HUDEP-2 (cell line): ENCODE measurements around the gene FAIM.
"Not testable (repeated sequence)": the region's sequence is repeated elsewhere in the genome, so short reads cannot be mapped to it uniquely, and the experiment has no call there.

Source experiments
- DNase-seq, 76 experiments: peaks; one replicate each; lab custom pipeline; 2025; ENCODE audit not compliant: unreplicated experiment in 76 of 76; lab: John Stamatoyannopoulos, UW

The FAIM gene

DNA sequence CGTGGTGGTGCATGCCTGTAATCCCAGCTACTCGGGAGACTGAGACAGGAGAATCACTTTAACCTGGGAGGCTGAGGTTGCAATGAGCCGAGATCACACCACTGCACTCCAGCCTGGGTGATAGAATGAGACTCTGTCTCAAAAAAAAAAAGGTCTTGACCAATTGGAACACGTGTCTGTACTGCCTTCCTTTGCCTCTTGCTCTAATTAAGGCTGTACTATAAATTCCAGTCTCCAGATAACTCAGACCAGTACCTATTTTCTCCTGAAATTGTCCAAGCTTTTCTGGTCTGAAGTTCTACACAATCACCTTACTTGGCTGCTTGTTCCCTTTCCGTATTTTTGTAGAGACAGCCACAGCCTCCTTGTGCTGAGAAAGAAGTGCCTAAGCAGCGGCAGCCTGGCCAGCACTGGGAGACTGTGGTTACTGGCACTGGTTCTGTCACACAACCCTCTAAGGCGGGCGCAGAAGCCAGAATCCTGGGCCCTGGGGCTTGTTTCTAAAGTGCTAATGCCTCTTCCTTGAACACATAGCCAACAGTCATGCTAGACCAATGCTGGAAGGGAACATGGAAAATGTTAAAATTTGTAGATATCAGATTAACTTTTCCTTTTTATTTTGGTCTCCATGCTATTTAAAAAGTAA, 8.3 kb upstream of the FAIM start:
- DNase-seq: no peak

DNA sequence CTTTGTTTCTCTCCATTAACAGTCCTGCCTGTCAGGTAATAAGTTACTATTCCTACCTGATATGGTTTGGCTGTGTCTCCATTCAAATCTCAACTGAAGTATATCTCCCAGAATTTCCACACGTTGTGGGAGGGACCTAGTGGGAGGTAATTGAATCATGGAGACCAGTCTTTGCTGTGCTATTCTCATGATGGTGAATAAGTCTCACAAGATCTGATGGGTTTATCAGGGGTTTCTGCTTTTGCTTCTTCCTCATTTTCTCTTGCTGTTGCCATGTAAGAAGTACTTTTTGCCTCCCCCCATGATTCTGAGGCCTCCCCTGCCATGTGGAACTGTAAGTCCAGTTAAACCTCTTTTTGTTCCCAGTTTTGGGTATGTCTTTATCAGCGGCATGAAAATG, 6.9 kb upstream of the FAIM start:
- not testable (repeated sequence) for DNase-seq

DNA sequence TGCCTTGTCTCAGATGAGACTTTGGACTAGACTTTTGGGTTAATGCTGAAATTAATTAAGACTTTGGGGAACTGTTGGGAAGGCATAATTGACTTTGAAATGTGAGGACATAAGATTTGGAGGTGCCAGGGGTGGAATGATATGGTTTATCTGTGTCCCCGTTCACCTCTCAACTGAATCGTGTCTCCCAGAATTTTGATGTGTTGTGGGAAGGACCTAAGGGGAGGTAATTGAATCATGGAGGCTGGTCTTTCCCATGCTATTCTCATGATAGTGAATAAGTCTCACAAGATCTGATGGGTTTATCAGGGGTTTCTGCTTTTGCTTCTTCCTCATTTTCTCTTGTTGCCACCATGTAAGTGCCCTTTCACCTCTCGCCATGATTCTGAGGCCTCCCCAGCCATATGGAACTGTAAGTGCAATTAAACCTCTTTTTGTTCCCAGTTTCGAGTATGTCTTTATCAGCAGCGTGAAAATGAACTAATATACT, 4.4 kb upstream of the FAIM start:
- DNase-seq: not testable (repeated sequence)

GRCh38 chr3:138609898-138610266, 1.3 kb downstream of the FAIM start:
- DNase-seq: no peak

DNA sequence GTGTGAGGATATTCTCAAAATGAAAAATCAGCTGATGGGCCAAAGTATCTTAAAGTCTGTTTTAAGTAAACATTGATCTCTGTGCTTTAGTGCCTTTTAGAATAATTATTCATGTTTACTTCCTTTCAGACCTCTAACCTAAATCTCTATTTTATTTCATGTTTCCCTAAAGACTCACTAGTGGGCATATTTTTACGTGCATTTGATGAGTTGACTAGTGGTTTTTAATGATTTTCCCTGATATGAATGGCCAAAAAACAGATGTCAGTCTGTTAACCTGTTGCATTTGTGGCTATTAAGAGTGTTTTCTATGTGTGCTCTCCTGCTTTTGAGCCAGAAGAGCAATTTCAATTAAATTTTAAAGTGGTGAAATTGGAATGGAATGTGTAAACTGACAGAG, 6.9 kb downstream of the FAIM start:
- DNase-seq: no peak

- no peak for DNase-seq
Measured at GRCh38 chr3:138620431-138620830, 11.9 kb downstream of the FAIM start.

- no peak for DNase-seq
Measured at GRCh38 chr3:138624518-138624917, 15.9 kb downstream of the FAIM start.

GRCh38 chr3:138625707-138626365, 17.3 kb downstream of the FAIM start:
- DNase-seq: no peak

GRCh38 chr3:138629526-138629925, 21.0 kb downstream of the FAIM start:
- DNase-seq: no peak

DNA sequence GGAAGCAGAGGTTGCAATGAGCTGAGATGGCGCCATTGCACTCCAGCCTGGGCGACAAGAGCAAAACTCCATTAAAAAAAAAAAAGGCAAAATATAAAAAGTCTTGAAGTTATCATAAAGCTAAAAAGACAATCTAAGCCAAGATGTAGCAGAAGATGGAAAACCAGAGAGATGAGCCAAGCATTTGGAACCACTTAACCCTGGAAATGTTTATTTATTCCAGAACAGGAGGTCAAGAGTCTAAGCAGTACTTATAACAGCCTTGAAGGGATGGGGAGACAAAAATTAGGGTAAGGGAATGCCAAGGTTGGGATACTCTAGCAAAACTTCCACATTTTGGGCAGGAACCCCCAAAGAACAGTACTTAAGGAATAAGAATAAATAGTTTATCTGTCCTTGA, 30.1 kb downstream of the FAIM start:
- no peak for DNase-seq

DNA sequence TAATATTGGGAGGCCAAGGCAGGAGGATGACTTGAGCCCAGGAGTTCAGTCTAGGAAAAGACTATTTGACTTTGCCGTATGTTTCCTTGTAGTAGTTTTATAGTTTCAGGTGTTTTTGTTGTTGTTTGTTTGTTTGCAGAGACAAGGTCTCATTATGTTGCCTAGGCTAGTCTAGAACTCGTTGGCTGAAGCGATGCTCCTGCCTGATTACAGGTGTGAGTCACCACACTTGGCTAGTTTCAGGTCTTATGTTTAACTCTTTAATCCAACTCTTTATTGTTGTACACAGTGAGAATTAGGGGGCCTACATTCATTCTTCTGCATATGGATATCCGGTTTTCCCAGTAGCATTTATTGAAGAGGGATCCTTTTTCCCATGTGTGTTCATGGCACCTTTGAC, 32.0 kb downstream of the FAIM start:
- peak in 1 of 76 experiments; percentile 9 for DNase-seq

GRCh38 chr3:138642226-138642926, 33.8 kb downstream of the FAIM start:
- no peak for DNase-seq

GRCh38 chr3:138642927-138643253, 34.3 kb downstream of the FAIM start:
- no peak for DNase-seq

GRCh38 chr3:138646008-138646407, 37.4 kb downstream of the FAIM start:
- DNase-seq: no peak

DNA sequence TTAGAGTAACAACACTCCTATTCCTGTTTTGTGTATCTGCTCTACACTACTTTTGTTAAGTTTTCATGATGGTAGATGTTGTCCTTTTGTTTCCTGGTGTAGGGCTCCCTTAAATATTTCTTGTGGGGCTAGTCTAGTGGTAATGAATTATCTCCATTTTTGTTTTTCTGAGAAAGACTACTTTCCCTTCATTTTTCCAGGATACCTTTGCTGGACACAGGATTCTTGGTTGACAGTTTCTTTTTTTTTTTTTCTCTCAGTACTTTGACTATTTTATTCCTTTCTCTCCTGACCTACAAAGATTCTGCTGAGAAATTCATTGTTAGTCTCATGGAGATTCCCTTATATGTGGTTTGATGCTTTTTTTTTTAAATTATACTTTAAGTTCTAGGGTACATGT, 37.9 kb downstream of the FAIM start:
- no peak for DNase-seq

GRCh38 chr3:138649134-138649533, 40.6 kb downstream of the FAIM start:
- DNase-seq: no peak

- DNase-seq: peak in 8 of 76 experiments; percentile 0 to 11 (median 2)
Measured at GRCh38 chr3:138653567-138653966, 45.0 kb downstream of the FAIM start.

GRCh38 chr3:138657508-138657907, 48.9 kb downstream of the FAIM start:
- DNase-seq: no peak

DNA sequence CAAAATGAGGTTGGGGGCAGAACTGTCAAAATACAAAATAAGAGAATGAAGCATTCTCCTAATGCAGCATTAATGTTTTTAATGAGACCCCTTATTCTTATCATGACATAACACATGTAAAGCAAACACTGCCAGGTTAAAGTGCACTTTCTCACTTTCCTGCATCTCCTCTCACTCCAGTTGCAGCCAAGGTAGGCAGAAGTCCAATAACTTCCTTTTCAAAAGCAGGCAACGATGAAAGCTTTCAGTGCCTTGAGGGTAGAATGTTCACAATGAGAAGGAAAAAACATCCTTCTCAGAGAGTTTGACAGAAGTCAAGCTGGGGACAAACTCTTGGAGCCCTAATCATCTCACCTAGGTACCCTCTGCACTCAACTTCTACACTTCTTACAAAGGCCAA, 59.5 kb downstream of the FAIM start:
- DNase-seq: no peak

- DNase-seq: no peak
Measured at GRCh38 chr3:138670407-138670806, 61.8 kb downstream of the FAIM start.

DNA sequence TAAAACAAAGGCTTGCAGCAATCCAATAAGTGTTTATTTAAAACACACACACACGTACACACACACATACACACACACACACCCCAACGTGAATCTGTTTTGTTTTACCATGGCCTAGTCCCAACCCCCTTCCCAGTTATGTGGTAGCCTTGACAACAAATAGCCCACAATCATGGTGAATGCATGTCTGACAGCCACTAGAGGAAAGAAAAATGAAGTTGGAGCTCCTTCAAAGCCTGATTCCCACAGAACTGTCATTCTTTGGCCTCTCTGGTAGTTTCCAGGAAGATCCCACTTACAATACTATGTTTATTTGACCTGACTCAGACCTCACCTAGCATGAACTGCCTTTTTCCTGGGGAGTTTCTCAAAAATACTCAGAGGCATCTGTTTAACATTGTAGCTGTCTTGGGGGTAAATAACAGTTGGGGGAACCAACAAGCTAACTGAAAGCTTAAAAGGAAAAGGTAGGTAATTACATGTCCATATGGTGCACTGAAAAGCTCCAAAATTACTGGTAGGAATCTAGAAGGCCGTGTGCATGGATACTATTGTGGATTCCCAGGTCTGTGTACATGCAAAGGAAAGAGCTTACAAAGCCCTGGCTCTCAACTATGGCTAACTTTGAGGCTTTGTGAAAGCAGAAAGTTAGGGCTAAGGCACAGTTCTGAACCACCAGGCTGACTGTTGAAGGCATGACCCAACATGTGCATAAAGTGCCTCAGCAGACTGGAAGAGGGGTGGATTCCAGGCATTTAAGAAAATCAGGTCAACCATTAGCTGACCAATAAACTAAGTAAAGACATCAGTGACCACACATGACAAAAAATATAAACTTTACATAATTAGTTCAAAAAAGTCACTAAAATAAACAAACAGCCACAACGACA, 65.3 kb downstream of the FAIM start:
- no peak for DNase-seq
